EL (cell line): ENCODE data around the gene GREM2.

Experiments used
- DNase-seq: peaks from one replicate; pipeline ENCODE4 v3.0.0-alpha.2; 2016

Gene GREM2

DNA sequence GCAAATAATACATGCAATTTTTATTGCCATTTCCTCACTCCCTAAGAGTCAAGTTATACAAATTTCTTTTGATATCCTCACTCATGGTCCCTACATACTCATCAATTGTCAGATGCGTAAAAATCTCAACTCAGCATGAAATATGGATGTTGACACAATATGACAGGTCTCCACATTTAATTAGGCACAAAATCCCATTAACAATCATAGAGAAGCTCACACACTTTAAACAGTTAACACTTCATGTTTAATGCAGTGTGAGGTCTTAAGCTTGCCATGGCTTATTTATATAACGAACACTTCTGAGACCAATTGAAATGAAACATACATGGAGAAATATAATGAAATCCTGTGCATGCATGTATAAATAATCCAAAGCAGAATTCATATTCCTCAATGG is 58.6 kb downstream of the GREM2 start:
- DNase-seq, result no peak

DNA sequence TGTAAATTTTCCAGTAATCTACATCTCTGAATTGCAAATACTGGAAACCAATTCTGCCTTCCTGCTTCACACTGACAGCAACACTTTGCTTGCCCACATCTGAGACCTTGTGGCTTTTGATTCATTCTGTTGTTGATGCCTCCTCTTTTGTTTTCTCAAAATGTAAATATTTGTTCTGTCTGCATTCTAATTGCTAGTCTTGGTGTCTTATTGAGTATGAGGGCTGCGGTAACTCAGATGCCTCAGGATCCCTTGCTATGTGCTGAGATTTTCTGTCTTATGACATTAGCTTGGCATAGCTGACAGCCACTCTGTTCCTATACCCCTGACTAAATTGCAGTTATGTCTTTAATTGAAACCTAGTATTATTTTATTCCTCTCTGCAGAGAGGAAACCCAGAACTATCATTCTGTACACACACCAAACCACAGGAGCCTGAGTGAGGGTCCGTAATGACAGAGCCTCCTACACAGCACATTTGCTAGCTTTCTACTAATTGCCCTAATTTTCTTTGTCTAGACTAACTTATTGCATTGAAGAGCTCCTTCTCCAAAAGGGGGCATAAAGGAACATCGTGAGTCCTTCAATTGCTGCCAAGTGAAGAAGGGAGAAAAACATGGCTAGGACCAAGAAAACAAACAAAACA is 72.1 kb downstream of the GREM2 start:
- no peak for DNase-seq

DNA sequence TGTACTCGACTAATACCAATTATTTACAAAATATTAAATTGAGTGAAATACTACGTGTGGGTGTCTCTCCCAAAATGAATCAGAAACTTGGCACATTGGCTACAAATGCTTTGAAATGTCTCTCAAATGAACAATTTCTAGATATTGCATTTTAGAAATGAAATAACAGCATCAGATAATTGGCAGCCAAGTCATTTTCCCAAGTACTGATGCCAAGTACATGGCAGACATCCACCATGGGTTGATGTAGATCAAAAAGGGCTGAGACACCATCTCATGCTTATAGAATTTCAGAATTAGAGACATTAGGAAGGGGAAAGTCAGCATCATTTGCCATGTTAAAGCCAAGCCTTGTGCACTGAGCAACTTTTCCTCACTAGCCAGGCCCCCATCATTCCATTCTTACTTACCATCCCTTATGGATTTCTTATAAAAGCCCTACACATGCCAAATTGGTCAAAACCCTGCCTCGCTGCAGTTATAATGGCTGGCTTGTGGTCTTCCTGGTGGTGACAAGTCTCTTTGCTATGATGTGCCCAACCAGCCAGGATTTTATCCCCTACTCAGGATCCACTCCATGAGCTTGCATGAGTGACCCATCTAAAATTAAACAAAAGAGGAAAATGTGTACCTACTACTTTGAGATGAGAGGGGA is 73.1 kb downstream of the GREM2 start:
- no peak for DNase-seq

DNA sequence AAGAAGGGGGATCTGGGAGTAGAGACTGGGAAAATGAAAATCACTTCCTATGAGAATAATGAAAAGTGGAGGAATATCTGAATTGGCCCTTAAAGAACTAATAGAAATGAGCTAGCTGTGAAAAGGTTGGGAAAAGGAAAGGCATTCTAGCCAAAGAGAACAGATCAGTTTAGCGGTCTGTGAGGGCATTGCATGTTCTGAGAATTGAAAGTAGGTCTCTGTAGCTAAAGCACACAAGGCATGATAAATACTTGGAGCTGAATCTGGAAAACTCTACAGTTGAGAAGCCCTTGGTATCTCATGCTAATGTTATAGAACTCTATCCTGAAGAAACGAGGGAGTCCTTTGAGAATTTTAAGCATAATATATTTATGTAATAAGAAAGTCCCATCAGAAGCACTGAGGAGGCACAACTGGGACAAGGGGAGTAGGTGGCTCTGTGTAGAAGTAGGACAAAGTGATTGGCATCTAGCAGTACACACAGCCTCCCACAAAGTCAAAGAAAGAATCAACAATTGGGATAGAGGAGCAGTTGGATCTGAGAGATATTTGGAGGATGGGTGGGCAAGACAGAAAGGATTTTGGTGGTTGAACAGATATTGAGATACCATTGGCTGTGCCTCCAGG is 78.7 kb downstream of the GREM2 start:
- no peak for DNase-seq

DNA sequence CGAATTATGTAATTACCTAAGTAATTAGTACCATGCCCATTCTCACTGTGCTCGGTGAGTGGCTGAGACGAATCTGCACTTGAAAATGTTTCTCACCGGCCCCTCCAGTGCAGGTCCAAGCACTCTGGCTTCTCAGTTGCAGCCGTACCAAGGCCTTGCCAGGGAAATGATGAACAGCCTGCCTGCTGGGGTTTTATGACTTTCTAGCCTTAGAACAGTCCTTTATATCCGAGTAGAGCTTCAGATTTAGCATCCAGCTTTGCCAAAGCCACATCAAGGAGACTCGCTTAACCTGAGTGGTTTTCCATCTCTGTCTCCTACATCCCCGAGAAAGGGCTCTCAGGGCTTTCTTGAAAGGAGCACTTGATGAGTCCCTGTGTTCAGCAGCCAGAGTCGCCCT is 83.4 kb downstream of the GREM2 start:
- DNase-seq, result no peak

DNA sequence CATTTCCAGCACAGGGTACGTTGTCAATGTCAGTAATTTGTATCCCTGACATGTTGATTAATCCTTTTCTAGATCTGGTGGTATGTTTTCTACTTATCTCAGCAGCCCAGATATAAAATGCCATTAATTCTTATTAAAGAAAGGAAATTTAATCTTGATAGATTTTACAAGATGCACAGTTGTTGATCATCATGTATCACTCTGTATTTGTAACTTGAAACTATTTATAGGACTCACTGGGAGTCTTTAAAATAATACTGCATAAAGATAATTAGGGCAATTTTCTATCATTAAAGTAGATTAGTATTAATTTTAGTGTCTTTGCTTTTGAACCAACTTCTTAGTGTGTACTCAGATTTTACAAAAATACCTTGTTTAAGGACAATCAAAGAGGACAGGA is 84.9 kb downstream of the GREM2 start:
- DNase-seq, result no peak

DNA sequence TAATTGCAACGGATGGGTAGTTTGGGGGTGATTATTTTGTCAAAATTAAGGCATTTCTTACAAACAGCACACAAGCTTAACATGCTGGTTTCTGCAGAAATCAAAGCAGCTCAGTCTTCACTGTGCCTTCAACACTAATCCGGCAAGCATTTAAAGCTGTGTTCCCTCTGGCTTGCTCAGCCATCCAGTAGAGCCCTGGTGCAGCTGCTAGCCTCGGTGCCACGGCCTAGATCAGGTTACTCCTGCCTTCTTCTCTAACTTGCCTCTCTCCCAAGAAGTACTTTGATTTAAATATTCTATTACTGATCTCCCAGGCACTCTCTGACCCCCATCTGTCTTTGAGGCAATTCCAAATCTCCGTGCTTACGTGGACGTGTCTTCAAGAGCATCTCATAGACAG is 85.6 kb downstream of the GREM2 start:
- no peak for DNase-seq

DNA sequence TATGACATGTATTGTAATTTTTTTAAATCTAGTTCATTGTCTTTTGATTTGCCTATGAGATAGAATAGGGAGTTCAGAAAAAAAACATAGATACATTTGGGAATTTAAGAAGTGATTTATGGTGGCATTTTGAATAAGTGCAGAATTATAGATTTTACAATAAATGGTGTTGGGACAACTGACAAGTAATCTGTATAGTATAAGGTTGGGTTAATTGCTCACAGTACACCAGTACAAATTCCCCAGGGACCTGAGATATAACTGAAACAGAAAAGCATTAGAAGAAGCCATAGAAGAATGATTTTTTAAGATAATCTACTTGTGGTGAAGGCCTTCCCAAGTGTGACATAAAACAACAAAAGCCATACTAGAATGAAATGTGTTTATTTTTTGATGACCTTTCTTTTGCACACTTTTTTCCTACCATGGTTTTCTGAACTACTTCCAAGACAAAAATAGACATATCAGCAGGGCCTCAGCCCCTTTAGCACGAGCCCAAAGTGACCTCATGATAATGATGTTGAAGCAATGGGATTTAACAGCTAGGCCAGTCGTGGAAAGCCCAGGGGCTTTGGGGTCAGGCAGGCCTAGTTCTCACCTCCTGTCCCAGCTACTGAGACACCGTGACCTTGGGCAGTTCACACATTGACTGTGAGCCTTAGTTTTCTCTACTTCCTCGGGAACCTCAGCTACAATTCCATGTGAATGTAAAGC is 87.4 kb downstream of the GREM2 start:
- no peak for DNase-seq

DNA sequence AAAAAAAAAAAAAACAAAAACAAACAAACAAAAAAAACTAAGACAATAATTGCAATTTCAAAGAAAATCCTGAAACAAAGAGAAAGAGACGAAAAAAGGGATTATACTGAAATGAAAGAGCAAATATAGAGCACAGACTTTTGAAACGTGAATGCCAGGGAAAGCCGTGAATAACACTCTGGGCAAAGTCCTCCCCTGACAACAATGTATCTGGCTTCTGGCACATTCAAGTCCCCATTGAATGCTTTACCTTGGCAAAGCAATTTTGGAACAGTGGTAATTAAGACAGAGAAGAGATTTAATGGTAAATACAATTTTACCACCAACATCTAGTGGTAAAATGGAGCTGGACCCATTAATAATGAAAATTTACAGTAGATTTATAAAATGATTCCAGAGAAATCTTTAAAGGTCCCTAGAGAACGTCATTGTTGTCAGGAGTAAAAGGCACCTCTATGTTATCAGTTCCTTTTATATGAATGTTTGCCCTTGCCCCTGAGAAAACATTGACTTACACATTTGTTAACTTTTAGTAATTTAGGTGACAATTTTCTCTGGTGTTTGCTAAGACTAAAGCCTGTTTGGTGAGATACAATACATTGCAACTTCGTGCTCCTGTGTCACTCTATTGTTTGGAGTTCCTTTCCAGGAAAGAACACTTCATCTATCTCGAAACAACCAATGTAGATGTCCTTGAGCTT is 89.7 kb downstream of the GREM2 start:
- no peak for DNase-seq

DNA sequence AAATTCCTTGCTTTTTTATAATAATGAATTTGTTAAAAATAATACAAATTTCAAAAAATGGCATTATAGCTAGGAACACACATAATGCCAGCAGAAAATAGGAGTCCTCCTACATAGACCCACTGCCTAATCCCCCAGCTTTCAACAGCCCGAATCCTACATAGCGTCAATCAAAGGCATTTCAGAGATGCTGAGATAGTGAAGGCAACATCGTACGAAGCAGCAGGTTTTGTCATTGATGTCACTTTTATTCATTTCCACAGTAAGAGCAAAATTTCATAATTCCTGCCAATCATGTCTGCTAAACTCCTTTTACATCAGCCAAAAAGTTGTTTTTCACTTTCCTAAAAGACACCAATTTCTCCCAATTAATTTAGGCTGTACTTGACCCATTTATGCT is 94.1 kb downstream of the GREM2 start:
- no peak for DNase-seq

DNA sequence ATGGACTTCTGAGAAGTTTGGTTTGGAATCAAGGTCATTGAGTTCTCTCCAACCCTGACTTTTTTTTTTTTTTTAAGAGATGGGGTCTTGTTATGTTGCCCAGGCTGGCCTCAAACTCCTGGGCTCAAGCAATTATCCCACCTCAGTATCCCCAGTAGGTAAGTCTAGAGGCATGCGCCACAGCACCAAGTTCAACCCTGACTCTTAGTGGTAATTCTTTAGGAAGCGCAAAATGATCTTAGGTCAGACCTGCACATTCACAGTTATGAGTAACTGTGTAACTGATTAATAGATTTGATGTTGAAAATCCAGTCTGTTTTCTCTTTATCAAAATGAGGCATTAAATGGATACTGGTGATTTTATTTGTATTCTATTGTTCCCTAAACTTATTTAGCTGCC is 95.9 kb downstream of the GREM2 start:
- DNase-seq, result no peak

DNA sequence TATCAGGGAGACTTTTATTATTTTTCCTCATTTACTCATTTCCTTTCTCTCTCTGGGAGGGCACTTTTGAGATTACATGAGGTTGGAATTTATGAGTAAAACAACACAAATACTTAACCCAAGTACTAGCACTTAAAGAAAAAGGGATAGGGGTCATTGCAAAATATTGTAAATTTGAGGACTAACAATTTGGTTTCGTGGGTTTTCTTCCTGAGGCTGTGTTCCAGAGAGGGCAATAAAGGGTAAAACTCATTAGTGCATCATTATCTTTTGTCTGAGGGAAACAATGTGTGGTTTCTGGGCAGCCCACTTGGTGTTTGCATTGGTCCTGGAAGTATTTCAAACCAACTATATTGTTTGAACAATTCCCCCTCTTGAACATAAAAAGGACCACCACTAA is 96.5 kb downstream of the GREM2 start:
- DNase-seq, result peak; percentile 54

DNA sequence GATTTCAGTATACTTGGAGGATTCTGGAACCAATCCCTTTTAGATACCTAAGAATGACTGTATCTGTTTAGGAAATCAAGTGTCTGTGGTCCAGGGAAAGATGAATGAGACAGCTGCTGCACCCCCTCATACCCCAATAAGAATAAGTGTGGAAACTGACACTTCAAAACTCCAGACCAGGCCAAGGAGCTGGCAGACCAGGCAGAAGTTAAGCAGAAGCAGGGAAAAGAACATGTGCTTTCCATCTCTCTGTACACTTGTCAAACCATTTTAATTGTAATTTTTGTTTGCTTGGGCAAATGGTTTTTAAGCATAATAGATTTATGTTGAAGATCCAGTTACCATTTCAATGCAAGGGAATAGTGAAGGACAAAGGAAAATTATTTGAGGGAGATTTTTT is 100.2 kb downstream of the GREM2 start:
- DNase-seq, result no peak

DNA sequence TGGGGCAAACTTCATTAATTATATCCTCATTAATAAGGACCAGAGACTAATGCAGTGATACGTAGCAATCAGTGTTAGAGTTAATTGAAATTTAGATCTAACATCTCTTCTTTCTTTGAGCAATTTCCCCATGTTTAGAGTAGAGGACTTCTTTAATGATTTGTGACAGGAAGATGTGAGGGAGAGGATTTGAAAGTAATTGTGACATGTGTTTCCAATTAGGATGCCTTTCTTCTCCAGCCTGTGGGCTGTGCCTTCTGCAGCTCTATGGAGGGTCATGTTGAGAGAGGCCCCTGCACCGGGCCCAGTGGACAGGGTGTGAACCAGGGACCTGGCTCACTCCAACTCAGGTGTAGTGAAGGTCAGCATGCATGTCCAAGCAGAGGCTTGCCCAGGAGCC is 103.0 kb downstream of the GREM2 start:
- peak; percentile 30 for DNase-seq

DNA sequence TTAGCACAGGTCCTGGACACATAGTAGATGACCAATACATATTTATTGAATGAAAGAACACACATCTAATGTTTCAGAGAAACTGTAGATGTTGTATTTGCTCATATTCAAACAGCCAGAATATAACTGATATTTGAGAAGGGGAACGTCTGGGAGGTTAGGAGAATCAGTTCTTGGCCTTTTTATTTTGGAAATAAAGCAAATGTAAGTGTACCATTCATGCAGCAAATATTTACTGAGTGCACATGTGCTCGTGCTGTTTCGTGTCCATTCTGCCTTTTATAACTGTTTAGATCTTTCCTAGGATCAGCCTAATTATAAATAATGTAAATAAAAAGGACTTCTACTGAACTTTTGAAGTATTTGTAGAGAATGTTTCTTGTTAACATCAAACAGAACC is 103.8 kb downstream of the GREM2 start:
- DNase-seq, result no peak

DNA sequence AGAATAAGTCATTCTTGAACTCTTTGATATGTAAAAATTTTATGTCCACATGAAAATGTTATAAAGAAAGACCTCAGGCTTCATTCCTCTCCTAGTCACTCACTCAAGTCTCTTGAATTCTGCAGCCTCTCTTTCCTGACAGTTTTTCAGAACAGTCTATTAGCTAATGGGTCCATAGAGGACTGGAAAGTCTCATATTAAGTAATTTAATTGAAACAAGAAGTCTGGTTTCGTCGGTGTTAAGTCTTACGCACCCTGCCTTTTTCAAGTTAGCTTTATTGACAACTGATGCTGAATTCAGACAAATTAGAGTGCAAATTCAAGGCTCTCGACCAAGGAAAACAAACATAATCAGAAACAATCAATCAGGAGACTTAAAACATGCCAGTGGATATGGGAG is 105.8 kb downstream of the GREM2 start:
- DNase-seq, result no peak

DNA sequence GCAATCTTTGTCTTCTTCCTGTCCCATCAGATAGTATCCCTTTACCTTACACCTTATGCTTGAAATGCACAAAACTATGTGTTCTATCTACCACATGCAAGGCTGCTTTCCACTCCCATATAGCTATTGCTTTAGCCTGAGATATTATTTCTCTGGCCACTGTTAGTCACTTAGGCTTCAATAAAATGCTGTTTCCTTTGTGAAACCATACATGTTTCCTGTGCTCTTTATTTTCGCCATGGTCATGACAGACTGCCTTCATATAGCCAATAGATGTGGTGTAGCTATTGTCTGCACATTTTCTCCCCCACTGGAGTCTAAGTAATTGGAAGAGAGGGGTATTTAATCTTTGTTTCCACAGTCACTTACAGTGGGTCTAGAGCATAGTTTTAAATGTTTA is 108.4 kb downstream of the GREM2 start:
- DNase-seq, result no peak

DNA sequence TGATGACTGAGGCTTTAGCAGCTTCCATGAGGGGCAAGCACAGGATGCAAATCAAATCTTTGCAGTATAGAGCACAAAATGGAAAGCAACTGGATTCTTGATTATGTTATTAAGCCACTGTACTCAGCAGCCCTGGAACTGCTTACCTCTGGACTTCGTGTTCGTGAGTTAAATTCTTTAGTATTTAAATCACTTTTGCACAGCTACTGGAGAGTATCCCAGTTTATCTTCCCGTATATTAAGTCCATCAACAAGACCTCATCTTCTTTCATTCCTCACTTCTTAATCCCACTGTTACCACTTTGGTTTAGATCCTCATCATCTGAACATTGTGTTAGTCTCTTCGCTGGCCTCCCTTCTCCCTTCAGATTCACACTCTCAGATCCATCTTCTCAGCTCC is 108.9 kb downstream of the GREM2 start:
- DNase-seq, result no peak

DNA sequence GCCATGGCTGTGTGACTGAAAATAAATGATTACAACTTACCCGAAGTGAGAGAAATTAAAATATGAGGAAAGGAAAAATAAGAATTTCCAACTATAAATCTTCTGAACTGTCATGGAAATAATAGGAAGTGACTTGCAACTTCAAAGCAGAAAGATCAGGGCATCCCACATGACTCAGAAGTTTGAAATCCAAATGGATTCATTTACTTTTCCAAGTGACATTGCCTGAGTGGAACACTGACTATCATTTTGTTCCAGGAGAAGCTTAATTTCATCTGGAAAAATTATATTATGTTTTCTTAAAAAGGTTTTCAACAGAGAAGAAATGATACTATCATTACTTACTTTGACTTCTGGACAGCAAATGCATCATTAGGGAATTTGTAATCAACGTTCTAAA is 110.8 kb downstream of the GREM2 start:
- peak; percentile 47 for DNase-seq

DNA sequence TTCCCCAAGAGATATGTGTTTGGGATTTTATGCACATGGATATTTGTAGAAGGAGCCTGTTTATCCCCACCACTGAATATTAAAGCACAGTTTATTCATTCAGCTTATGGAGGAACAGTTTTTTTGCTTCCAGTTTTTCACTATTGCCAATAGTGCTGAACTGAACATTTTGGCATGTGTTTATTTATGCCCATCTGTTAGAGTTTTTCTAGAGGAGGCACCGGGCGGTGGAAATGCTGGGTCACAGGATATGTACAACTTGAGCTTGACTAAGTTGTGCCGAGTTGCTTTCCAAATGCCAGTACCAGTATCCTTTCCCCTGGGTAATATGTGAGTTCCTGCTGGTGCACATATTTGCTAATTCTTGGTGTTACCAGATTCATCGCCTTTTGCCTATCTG is 111.3 kb downstream of the GREM2 start:
- no peak for DNase-seq

DNA sequence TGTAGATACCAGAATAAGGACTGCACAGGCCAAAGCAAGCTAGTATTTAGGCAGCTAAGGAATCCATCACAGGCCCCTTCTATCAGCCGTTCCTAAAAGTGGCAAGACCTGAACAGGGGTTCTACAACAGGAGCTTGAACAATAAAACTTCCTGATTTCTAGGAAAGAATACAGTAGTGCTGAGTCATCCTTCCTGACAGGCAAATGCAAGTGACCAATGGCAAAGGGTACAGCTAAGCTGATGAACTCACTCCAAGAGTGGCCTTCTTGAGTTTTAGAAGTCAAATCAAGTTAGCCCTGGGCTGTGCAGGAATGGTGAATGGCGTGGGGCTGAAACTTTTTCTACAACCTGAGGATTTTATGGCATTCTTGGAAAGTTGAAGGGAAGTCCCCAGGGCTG is 112.9 kb downstream of the GREM2 start:
- peak; percentile 65 for DNase-seq

DNA sequence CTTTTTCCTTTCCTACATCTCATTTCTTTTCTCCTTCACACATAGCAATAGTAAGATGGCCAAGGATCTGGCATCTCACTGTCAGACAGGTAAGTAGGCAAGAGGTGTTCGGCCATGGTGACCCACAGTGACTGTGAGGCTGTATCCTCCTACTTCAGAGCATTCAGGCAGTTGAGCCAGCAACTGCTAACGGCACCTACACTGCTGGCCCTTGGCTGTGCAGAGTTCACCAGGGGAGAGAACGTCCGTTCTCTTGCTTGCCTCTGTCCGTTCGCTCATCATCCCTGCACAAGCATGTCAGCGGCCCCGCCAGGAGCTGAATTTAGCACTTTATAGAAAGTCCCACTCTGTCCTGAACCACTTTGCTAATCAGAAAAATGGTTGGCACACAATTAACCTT is 113.6 kb downstream of the GREM2 start:
- DNase-seq, result no peak

DNA sequence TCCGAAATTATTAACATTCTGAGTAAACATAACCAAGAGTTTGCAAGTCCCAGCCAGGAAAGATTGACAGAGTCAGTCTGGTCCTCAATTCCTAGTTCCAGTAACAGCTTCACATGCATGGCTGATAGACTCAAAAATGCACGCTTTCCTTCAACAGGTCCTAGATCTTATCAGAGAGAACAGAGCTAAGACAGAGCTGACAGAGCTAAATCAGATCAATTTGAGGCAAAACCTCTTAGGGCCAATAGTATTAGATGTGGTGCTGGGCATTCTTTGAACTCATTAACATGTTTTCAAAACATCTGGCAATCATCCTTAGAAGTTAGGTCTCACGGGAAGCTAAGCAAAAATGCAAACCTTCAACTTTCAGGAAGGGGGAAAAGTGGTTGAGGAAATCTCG is 114.0 kb downstream of the GREM2 start:
- no peak for DNase-seq
